Activated CD4-positive, alpha-beta memory T cell treated with anti-CD3 and anti-CD28 coated beads, Interleukin-2, amount 10 ng/mL, durations not matched to agents 7 days and 5 days (primary cell): Measurements from ENCODE around the gene GLI3. TPM values are rescaled to one million over a fixed set of nuclear protein-coding genes. Genes with fewer than 3 reads are reported as not detected.

Experiments used
- CTCF ChIA-PET: fragments of 350-600 bp; sonication (Branson Sonifier 250); formaldehyde crosslinking; loops from one replicate; lab custom pipeline; 2021; ENCODE audit warnings: antibody characterized with exemption, inconsistent platforms; lab: Charles Lee
- POLR2A ChIA-PET: fragments of 350-600 bp; sonication (Branson Sonifier 250); formaldehyde crosslinking; loops from one replicate; lab custom pipeline; 2021; ENCODE audit warnings: antibody characterized with exemption; lab: Charles Lee
- DNase-seq: peaks from one replicate; pipeline ENCODE4 v3.0.0-alpha.2; 2020
- H3K27ac Mint-ChIP-seq: one replicate; pipeline ENCODE4 v1.8.0; 2021; ENCODE audit warnings: mild to moderate bottlenecking, mixed read lengths
- H3K27me3 Mint-ChIP-seq: one replicate; pipeline ENCODE4 v1.8.0; 2021; ENCODE audit warnings: mixed read lengths
- H3K36me3 Mint-ChIP-seq: one replicate; pipeline ENCODE4 v1.8.0; 2021; ENCODE audit warnings: low read depth, mixed read lengths
- H3K4me1 Mint-ChIP-seq: one replicate; pipeline ENCODE4 v1.8.0; 2021; ENCODE audit warnings: mixed read lengths
- H3K4me3 Mint-ChIP-seq: one replicate; pipeline ENCODE4 v1.8.0; 2021; ENCODE audit warnings: mild to moderate bottlenecking, mixed read lengths
- H3K9me3 Mint-ChIP-seq: one replicate; pipeline ENCODE4 v1.8.0; 2021; ENCODE audit warnings: mixed read lengths
- total RNA-seq, 2 experiments: library from RNA; stranded (reverse); gene quantifications; one replicate each; pipeline ENCODE4 v1.2.3, GENCODE V29; 2021

GLI3 gene
- total RNA-seq, 2 experiments from 2014 or later: not detected

DNA sequence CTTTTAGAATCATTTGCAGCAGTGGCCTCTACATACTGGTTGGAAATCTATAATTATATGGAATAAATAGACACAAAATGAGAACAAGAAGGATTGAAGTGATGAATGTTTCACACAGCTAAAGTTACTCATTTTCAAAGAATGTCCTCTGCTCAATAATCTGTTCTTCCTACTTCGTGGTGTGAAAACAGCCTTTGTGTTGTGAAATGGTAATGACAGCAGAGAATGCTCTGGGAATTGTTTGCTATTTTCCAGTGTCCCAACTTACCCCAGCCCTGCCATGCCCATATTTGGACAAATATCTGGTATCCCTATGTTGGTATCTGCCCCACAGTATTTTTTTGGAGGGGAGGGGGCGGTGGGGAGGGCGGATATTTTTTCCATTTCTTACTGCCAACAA is 130.4 kb downstream of the GLI3 start:
- H3K27me3 Mint-ChIP-seq: no peaks in the 10 kb centered on the region
- POLR2A ChIA-PET: no interaction called here
- no peaks in the 10 kb centered on the region for H3K4me1 Mint-ChIP-seq
- no peak overlapping the region for H3K4me3 Mint-ChIP-seq
- CTCF ChIA-PET: no interaction called here
- DNase-seq: no peak
- H3K27ac Mint-ChIP-seq: no peak overlapping the region
- no peaks in the 10 kb centered on the region for H3K9me3 Mint-ChIP-seq
- no peaks in the 10 kb centered on the region for H3K36me3 Mint-ChIP-seq

- POLR2A ChIA-PET: no interaction called here
- H3K27ac Mint-ChIP-seq: no peak overlapping the region
- H3K36me3 Mint-ChIP-seq: no peaks in the 10 kb centered on the region
- H3K4me3 Mint-ChIP-seq: no peak overlapping the region
- no peaks in the 10 kb centered on the region for H3K27me3 Mint-ChIP-seq
- H3K4me1 Mint-ChIP-seq: no peaks in the 10 kb centered on the region
- no peaks in the 10 kb centered on the region for H3K9me3 Mint-ChIP-seq
- DNase-seq: no peak
- CTCF ChIA-PET: no interaction called here
These were observed 131.3 kb downstream of the GLI3 start for GRCh38 chr7:42105554-42106358.

GRCh38 chr7:42104694-42105093 is 132.3 kb downstream of the GLI3 start:
- DNase-seq: no peak
- Mint-ChIP-seq H3K27ac (no peak overlapping the region), H3K9me3 (no peaks in the 10 kb centered on the region), H3K4me3 (no peak overlapping the region), H3K36me3 (no peaks in the 10 kb centered on the region), H3K27me3 (no peaks in the 10 kb centered on the region), H3K4me1 (no peaks in the 10 kb centered on the region)
- POLR2A ChIA-PET: no interaction called here
- CTCF ChIA-PET: no interaction called here

- Mint-ChIP-seq H3K4me3 (no peak overlapping the region), H3K4me1 (no peaks in the 10 kb centered on the region), H3K27me3 (no peaks in the 10 kb centered on the region), H3K9me3 (no peaks in the 10 kb centered on the region), H3K36me3 (no peaks in the 10 kb centered on the region), H3K27ac (no peak overlapping the region)
- ChIA-PET POLR2A (no interaction called here), CTCF (no interaction called here)
- no peak for DNase-seq
These were observed 132.8 kb downstream of the GLI3 start for GRCh38 chr7:42104231-42104630.

DNA sequence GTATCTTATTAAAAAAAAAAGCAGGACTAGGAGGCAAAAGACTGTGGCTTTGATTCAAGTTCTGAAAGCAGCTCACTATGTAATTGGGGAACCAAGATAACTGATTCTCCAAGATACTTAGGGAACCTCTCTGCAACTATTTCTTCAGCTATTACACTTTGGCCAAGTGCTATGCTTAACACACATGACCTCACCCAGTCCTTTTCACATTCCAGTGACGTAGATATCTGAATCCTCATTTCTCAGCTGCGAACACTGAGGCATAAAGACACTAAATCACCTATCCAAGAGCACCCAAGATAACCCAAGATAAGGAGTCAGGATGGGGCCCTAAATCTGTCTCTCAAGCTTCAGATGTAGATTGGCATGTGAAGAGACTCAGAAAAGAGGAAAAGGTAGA is 133.6 kb downstream of the GLI3 start:
- Mint-ChIP-seq H3K4me3 (no peak overlapping the region), H3K27ac (no peak overlapping the region), H3K27me3 (no peaks in the 10 kb centered on the region), H3K4me1 (no peaks in the 10 kb centered on the region), H3K36me3 (no peaks in the 10 kb centered on the region), H3K9me3 (no peaks in the 10 kb centered on the region)
- ChIA-PET POLR2A (no interaction called here), CTCF (no interaction called here)
- no peak for DNase-seq

DNA sequence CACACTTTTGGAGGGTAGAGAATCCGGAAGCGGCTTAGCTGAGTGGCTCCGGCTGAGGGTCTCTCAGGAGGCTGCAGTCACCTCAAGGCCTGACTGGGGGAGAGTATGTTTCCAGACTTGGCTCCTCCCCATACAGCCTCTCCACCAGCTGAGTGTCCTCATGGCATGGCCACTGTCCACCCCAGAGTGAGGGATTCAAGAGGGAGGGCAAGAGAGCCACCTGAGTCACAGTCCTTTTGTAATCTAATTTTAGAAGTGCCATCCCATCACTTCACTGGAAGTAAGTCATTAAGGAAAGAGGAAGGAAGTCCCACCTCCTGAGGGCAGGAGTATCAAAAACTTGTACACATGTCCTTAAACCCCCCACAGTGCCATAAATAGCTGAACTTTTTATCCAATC is 134.0 kb downstream of the GLI3 start:
- H3K4me1 Mint-ChIP-seq: no peaks in the 10 kb centered on the region
- no peak overlapping the region for H3K27ac Mint-ChIP-seq
- ChIA-PET CTCF (no interaction called here), POLR2A (no interaction called here)
- H3K4me3 Mint-ChIP-seq: no peak overlapping the region
- no peak for DNase-seq
- H3K9me3 Mint-ChIP-seq: no peaks in the 10 kb centered on the region
- H3K27me3 Mint-ChIP-seq: no peaks in the 10 kb centered on the region
- no peaks in the 10 kb centered on the region for H3K36me3 Mint-ChIP-seq

GRCh38 chr7:42102301-42102700 is 134.7 kb downstream of the GLI3 start:
- Mint-ChIP-seq H3K4me1 (no peaks in the 10 kb centered on the region), H3K27ac (no peak overlapping the region)
- POLR2A ChIA-PET: no interaction called here

DNA sequence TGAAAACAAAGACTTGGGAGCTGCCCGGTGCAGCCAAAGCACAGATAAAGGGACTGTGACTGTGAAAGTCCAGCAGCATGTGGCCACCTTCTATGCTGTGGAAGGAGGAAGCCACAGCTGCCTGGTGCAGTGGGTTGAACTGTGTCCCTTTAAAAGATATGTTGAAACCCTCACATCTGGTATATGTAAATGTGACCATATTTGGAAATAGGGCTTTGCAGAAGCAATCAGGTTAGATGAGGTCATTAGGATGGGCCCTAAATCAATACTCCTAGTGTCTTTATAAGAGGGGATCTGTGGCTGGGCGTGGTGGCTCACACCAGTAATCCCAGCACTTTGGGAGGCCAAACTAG is 136.9 kb downstream of the GLI3 start:
- no peak for DNase-seq
- Mint-ChIP-seq H3K9me3 (no peaks in the 10 kb centered on the region), H3K36me3 (no peaks in the 10 kb centered on the region), H3K4me3 (no peak overlapping the region), H3K4me1 (no peaks in the 10 kb centered on the region), H3K27me3 (no peaks in the 10 kb centered on the region), H3K27ac (no peak overlapping the region)
- ChIA-PET POLR2A (no interaction called here), CTCF (no interaction called here)

More at GRCh38 chr7:42102301-42102700, 134.7 kb downstream of the GLI3 start:
- Mint-ChIP-seq H3K9me3 (no peaks in the 10 kb centered on the region), H3K36me3 (no peaks in the 10 kb centered on the region), H3K27me3 (no peaks in the 10 kb centered on the region), H3K4me3 (no peak overlapping the region)
- CTCF ChIA-PET: no interaction called here
- DNase-seq: no peak

- ChIA-PET POLR2A (no interaction called here), CTCF (no interaction called here)
- Mint-ChIP-seq H3K4me1 (no peaks in the 10 kb centered on the region), H3K4me3 (no peak overlapping the region), H3K27ac (no peak overlapping the region), H3K9me3 (no peaks in the 10 kb centered on the region), H3K27me3 (no peaks in the 10 kb centered on the region), H3K36me3 (no peaks in the 10 kb centered on the region)
- DNase-seq: no peak
These were observed 137.4 kb downstream of the GLI3 start for GRCh38 chr7:42099470-42100155.

GRCh38 chr7:42099066-42099465 is 137.9 kb downstream of the GLI3 start:
- Mint-ChIP-seq H3K9me3 (no peaks in the 10 kb centered on the region), H3K4me1 (no peaks in the 10 kb centered on the region), H3K27ac (no peak overlapping the region), H3K27me3 (no peaks in the 10 kb centered on the region), H3K4me3 (no peak overlapping the region), H3K36me3 (no peaks in the 10 kb centered on the region)
- ChIA-PET CTCF (no interaction called here), POLR2A (no interaction called here)
- DNase-seq: no peak

- H3K36me3 Mint-ChIP-seq: no peaks in the 10 kb centered on the region
- no peaks in the 10 kb centered on the region for H3K9me3 Mint-ChIP-seq
- CTCF ChIA-PET: no interaction called here
- POLR2A ChIA-PET: no interaction called here
- H3K27ac Mint-ChIP-seq: no peak overlapping the region
- no peaks in the 10 kb centered on the region for H3K27me3 Mint-ChIP-seq
- no peak for DNase-seq
- H3K4me3 Mint-ChIP-seq: no peak overlapping the region
- H3K4me1 Mint-ChIP-seq: no peaks in the 10 kb centered on the region
These were observed 139.3 kb downstream of the GLI3 start for GRCh38 chr7:42097752-42098151.

DNA sequence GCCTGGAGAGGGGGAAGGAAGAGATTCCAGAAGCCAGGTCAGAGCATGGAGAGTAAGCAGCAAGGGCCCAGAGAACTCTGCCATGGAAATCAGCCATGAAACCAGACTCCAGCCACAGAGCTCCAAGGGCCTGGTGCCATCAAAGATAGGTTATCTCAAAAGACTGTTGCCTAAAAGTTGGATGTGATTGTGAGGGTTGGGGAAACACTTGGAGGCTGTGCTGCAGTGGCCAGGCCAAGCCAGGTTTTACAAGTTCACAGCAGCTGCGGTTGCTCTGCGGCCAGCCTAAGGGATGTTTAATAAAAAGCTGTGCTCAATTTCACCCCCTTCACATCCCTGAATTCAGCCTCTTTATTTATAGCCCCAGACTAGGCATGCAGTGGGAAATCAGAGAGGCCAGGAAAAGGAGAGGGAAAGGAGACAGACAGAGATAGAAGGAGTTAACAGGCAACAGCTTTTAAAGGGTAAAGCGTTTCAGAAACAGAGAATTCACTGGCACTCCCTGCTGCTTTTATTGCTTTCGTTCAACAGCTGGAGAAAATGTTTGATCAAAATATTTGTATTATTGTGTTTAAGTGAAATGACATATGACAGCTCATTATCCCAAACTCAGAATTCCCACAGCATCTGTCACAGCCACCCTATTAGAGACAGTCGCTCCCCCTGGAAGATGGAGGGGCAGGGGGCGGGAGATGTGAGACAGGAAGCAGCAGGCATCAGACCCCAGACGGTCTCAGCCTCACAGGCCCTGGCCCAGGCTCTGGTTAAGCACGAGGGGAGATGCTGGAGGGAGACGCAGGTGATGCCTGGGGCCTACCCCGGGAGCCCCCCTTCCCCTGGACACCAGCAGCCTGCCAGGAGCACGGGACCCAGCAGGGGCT is 140.1 kb downstream of the GLI3 start:
- Mint-ChIP-seq H3K27ac (no peak overlapping the region), H3K27me3 (no peaks in the 10 kb centered on the region), H3K9me3 (no peaks in the 10 kb centered on the region), H3K4me1 (no peaks in the 10 kb centered on the region), H3K4me3 (no peak overlapping the region), H3K36me3 (no peaks in the 10 kb centered on the region)
- DNase-seq: no peak
- ChIA-PET POLR2A (no interaction called here), CTCF (no interaction called here)

GRCh38 chr7:42096268-42096667 is 140.7 kb downstream of the GLI3 start:
- H3K36me3 Mint-ChIP-seq: no peaks in the 10 kb centered on the region
- H3K9me3 Mint-ChIP-seq: no peaks in the 10 kb centered on the region
- no peak overlapping the region for H3K27ac Mint-ChIP-seq
- CTCF ChIA-PET: no interaction called here
- POLR2A ChIA-PET: no interaction called here
- H3K27me3 Mint-ChIP-seq: no peaks in the 10 kb centered on the region
- H3K4me3 Mint-ChIP-seq: no peak overlapping the region
- H3K4me1 Mint-ChIP-seq: no peaks in the 10 kb centered on the region
- no peak for DNase-seq
